RWPE1 (cell line): ENCODE data around the gene ZNF630.
A peak's percentile ranks its signal among the peaks of the same experiment; 100 is the strongest.
"Not testable (repeated sequence)": the region's sequence is repeated elsewhere in the genome, so short reads cannot be mapped to it uniquely, and the experiment has no call there.

Source experiments
- CTCF ChIA-PET: fragments of 350-600 bp; sonication (Branson Sonifier 250); formaldehyde crosslinking; extraction: SDS; loops from one replicate; lab custom pipeline; 2021; lab: Yijun Ruan, JAX
- POLR2A ChIA-PET: fragments of 400-600 bp; formaldehyde crosslinking; extraction: SDS; loops from one replicate; lab custom pipeline; 2020; ENCODE audit warnings: antibody characterized with exemption; ENCODE audit not compliant: low non-redundant PET; lab: Yijun Ruan, JAX
- DNase-seq: peaks from one replicate; pipeline ENCODE4 v3.0.0; 2012; ENCODE audit warnings: low spot score
- H3K27ac ChIP-seq: fragments of 450-650 bp; 2 replicates; pipeline ENCODE4 v1.5.1; 2017
- CTCF ChIP-seq: fragments of 450-650 bp; conservative IDR thresholded peaks from 2 replicates; pipeline ENCODE4 v1.5.1; 2017; ENCODE audit warnings: low read depth, mild to moderate bottlenecking

ZNF630 gene

DNA sequence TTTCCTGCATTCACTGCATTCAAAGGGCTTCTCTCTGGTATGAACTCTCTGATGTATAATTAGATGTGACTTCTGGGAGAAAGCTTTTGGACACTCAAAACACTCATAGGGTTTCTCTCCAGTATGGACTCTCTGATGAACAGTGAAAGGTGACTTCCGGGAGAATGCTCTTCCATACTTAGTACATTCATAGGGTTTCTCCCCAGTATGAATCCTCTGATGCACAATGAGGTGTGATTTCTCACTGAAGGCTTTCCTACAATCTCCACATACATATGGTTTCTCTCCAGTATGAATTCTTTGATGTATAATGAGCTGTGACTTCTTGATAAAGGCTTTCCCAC is 12.2 kb downstream of the ZNF630 start:
- ChIA-PET POLR2A (no interaction called here), CTCF (no interaction called here)
- no peak overlapping the region for H3K27ac ChIP-seq

DNA sequence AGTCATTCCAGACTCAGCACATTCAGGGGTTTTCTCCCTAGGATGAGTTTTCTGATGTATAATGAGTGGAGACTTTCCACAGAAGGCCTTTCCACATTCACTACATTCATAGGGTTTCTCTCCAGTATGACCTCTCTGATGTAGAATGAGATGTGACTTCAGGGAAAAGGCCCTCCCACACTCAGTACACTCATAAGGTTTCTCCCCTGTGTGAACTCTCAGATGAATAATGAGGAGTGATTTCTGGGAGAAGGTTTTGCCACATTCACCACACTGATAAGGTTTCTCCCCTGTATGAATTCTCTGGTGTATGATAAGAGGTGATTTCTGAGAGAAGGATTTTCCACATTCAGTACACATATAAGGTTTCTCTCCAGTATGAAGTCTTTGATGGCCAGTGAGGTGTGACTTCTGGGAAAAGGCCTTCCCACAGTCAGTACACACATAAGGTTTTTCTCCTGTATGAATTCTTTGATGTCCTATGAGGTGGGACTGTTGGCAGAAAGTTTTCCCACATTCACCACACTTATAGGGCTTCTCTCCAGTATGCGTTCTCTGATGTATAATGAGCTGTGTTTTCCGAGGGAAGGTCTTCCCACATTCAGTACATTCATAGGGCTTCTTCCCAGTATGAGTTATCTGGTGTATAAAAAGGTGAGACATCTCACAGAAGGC is 12.7 kb downstream of the ZNF630 start:
- H3K27ac ChIP-seq: no peak overlapping the region
- DNase-seq: no peak
- no peak for TF ChIP-seq CTCF
- POLR2A ChIA-PET: no interaction called here
- CTCF ChIA-PET: no interaction called here

More for the DNA sequence above, 12.2 kb downstream of the ZNF630 start:
- no peak for TF ChIP-seq CTCF
- DNase-seq: no peak

GRCh38 chrX:48046846-48047245 is 24.6 kb downstream of the ZNF630 start:
- CTCF ChIA-PET: no interaction called here
- no peak for DNase-seq
- POLR2A ChIA-PET: no interaction called here
- no peak for TF ChIP-seq CTCF
- H3K27ac ChIP-seq: no peak overlapping the region

- H3K27ac ChIP-seq: no peak overlapping the region
- peak; percentile 22 for DNase-seq
- no peak for TF ChIP-seq CTCF
- CTCF ChIA-PET: interaction anchor here (0.7 kb wide), 1 partner anchor 419 kb away, joined by 3 read pairs; no protein-coding TSS in a partner anchor
- POLR2A ChIA-PET: no interaction called here
Observed at GRCh38 chrX:48045410-48046311, 25.8 kb downstream of the ZNF630 start.

DNA sequence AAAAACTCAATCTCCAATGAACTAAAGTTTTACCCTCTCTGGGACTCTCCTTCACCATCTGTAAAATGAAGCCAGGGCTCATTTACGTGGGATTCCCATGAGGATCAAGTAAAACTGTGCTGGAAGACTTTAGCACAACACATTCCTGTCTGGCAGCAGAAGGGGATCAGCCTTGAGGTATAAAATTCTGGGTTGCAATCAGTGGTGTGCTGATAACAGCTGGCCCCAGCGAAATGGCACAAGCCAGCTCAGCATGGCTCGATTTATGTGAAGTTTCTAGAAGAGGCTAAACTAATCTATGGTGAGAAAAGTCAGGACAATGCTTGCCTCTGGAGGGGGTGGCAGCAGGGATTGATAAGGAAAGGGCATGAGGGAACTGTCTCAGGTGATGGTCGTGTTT is 28.4 kb downstream of the ZNF630 start:
- DNase-seq: no peak
- TF ChIP-seq CTCF: no peak
- ChIA-PET POLR2A (no interaction called here), CTCF (interaction anchor here (0.6 to 0.7 kb wide), 2 partner anchors 8 to 214 kb away, joined by 3 read pairs; no protein-coding TSS in a partner anchor)
- no peak overlapping the region for H3K27ac ChIP-seq

- no peak for DNase-seq
- H3K27ac ChIP-seq: no peak overlapping the region
- ChIA-PET POLR2A (no interaction called here), CTCF (no interaction called here)
- no peak for TF ChIP-seq CTCF
Observed at GRCh38 chrX:48035891-48036290, 35.5 kb downstream of the ZNF630 start.

- POLR2A ChIA-PET, H3K27ac ChIP-seq, CTCF ChIA-PET, DNase-seq: not testable (repeated sequence)
Observed at GRCh38 chrX:48030641-48031173, 40.7 kb downstream of the ZNF630 start.
